Effector memory CD8-positive, alpha-beta T cell (primary cell): ENCODE results near the gene RAB35.

Source experiments
- ATAC-seq: fragments of 150-1000 bp; cut with Tn5 transposase; replicated peaks from 2 replicates; pipeline ENCODE4 v1.10.0; 2021; ENCODE audit warnings: mild to moderate bottlenecking, moderate library complexity
- DNase-seq, 3 experiments: peaks; one replicate each; pipeline ENCODE4 v3.0.0; 2021
- H3K27ac Mint-ChIP-seq, 2 donors: one replicate each; pipeline ENCODE4 v1.8.0; 2022; ENCODE audit warnings: mild to moderate bottlenecking in 2 of 2, mixed read lengths in 2 of 2, moderate library complexity in 2 of 2
- H3K27me3 Mint-ChIP-seq, 2 donors: one replicate each; pipeline ENCODE4 v1.8.0; 2022; ENCODE audit warnings: mixed read lengths in 2 of 2
- H3K36me3 Mint-ChIP-seq: one replicate; pipeline ENCODE4 v1.8.0; 2022; ENCODE audit warnings: mild to moderate bottlenecking, moderate library complexity, mixed read lengths; ENCODE audit not compliant: insufficient read depth
- H3K4me1 Mint-ChIP-seq, 2 donors: one replicate each; pipeline ENCODE4 v1.8.0; 2022; ENCODE audit warnings: low read depth in 2 of 2, mixed read lengths in 2 of 2
- H3K4me3 Mint-ChIP-seq, 2 donors: one replicate each; pipeline ENCODE4 v1.8.0; 2022; ENCODE audit warnings: mild to moderate bottlenecking in 2 of 2, mixed read lengths in 2 of 2, moderate library complexity in 2 of 2
- H3K9me3 Mint-ChIP-seq, 2 donors: one replicate each; pipeline ENCODE4 v1.8.0; 2022; ENCODE audit warnings: mixed read lengths in 2 of 2

The RAB35 gene

DNA sequence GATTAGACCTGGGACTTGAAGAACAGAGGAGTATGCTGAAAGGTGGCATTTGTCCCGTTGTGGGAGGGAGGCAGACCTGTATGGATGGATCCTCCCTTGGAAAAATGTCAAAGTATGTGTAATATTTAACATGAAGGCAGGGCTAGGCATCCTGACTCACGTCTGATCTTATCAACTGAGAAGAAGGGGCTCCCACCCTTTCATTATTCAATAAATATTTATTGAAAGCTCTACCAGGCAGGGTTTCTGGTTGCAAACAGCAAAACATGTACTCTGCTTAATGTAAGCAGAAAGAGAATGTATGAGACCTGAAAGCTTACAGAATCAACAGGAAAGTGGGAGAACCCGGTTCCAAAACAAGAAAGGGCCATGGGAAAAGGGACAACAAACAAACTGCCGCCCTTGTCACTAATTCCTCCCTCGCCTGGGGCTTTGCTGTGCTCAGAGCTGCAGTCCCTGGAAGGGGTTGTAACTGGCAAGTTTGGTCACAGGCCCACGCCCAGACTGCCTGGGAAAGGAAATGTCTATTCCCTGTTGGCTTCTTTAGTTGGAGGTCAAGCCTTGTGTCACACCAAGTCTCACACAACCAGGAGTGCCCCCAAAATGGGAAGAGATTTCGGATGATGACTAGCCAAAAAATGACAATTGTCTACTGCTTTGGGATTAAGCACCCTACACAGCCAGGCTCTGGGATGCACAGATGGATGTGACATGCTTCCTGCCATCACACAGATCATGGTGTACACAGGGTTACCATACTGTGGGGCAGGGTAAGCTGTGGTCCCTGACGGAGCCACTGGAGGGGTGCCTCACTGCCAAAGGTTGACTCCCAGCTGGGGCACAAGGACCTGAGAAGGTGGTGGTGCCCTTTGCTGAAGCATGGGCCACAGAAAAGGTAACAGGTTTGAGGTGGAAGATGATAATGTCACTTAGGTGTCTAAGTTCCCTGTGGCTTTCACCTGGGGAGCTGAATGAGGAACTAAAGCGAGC, 36.8 kb downstream of the RAB35 start:
- H3K4me1 Mint-ChIP-seq, result peaks cover under 1 to 5% of the 10 kb centered on the region in 2 donors
- DNase-seq (no peak), ATAC-seq (no peak)
- H3K27me3 Mint-ChIP-seq, result no peaks in the 10 kb centered on the region
- peak overlapping the region; percentile 44 to 76 for H3K27ac Mint-ChIP-seq
- no peak overlapping the region for H3K4me3 Mint-ChIP-seq
- peaks cover 33% of the 10 kb centered on the region for H3K36me3 Mint-ChIP-seq
- no peaks in the 10 kb centered on the region for H3K9me3 Mint-ChIP-seq

DNA sequence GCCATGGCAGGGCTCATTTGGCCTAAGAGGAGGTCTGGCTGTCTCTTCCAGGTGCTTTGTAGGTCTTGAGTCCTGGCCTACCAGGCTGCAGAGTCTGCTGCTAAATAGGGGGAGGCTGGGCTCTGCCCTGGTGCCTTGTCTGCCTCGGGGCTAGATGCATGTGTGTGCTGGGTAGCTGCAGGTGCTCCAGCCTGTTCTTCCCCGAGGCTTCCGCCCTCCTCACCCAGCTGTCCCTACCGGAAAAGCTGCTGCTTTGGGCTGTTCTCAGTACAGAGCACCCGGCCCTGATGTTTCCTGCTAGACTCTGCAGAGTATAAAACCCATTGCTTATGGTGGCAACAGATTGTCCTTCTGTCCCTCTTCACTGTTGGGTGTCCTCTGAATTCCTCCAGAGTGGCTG, 37.7 kb downstream of the RAB35 start:
- no peak for ATAC-seq
- Mint-ChIP-seq H3K36me3 (peaks cover 28% of the 10 kb centered on the region), H3K27ac (peak overlapping the region; percentile 42 to 76)

DNA sequence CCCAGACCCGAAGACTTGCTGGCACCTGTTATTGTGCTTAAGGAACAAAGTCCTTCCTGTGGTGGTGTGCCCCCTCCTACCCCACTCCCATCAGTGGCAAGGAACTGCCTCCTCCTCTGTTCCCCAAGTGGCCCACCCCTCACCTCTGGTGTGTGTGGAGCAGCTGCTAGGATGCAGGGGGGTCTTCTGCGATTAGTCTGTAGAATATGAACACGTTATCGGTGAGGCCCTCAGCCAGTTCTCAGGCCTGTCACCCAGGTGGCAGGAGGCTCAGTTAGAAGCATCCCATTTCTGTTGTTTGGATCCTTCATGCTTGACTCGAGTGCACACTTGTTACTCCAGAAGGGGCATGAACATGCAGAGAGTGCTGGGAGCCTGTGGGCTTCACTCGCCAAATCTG, 39.3 kb downstream of the RAB35 start:
- peaks cover 28% of the 10 kb centered on the region for H3K36me3 Mint-ChIP-seq
- H3K27ac Mint-ChIP-seq, result no peak overlapping the region

More for the DNA sequence above, 37.7 kb downstream of the RAB35 start:
- DNase-seq, result no peak
- H3K9me3 Mint-ChIP-seq, result no peaks in the 10 kb centered on the region
- no peaks in the 10 kb centered on the region for H3K27me3 Mint-ChIP-seq
- no peak overlapping the region for H3K4me3 Mint-ChIP-seq
- peaks cover 0 to 5% of the 10 kb centered on the region in 2 donors for H3K4me1 Mint-ChIP-seq

DNA sequence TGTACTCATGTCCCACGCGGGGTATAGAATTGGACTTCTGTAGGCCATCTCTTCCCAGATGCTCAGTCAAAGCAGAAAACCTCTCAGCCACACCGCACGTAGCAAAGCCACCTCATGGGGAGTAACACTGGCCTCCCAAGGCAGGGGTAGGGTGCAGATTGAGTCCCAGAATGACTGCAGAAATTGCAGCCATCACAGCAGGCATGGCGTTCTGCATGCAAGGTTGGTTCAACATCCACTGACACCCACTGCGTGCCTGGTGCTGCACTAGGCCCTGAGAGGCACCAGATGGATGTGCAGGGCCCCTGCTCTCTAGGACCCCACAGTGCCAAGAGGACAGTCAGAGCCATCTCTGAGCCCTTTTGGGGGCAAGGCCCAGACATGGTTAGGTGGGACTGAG, 39.9 kb downstream of the RAB35 start:
- Mint-ChIP-seq H3K27ac (peak overlapping the region in 1 of 2 donors; percentile 51), H3K4me3 (no peak overlapping the region), H3K27me3 (no peaks in the 10 kb centered on the region), H3K4me1 (peaks cover 0 to 5% of the 10 kb centered on the region in 2 donors), H3K36me3 (peaks cover 28% of the 10 kb centered on the region), H3K9me3 (no peaks in the 10 kb centered on the region)
- DNase-seq, result no peak
- no peak for ATAC-seq

More for the DNA sequence above, 39.3 kb downstream of the RAB35 start:
- Mint-ChIP-seq H3K4me1 (peaks cover 0 to 5% of the 10 kb centered on the region in 2 donors), H3K9me3 (no peaks in the 10 kb centered on the region), H3K4me3 (no peak overlapping the region), H3K27me3 (no peaks in the 10 kb centered on the region)
- DNase-seq (no peak), ATAC-seq (no peak)

DNA sequence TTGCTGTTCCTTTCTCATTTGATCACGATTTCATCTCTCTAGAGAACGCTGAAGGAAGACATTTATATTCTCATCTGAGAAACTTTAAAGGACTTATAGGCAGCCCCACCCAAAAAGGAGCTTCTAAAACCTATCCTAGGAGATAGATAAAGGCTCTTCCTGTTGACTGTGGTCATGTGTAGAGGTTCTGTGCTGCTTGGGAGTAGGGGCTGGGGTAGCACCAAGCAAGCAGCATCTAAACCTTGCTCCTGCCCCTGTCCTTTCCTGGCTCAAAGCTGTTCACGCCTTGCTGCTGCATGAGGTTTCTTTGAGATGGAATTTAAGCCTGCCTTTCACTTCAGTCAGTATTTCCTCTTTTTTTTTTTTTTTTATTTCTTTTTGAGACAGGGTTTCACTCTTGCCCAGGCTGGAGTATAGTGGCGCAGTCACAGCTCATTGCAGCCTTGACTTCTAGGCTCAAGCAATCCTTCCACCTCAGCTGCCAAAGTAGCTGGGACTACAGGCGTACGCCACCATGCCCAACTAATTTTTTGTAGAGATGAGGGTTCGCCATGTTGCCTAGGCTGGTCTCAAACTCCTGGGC, 41.4 kb downstream of the RAB35 start:
- Mint-ChIP-seq H3K36me3 (peaks cover 27% of the 10 kb centered on the region), H3K9me3 (no peaks in the 10 kb centered on the region), H3K27me3 (no peaks in the 10 kb centered on the region), H3K4me1 (peaks cover 0 to 5% of the 10 kb centered on the region in 2 donors), H3K27ac (peak overlapping the region in 1 of 2 donors; percentile 53), H3K4me3 (no peak overlapping the region)
- ATAC-seq, result no peak
- DNase-seq, result no peak

DNA sequence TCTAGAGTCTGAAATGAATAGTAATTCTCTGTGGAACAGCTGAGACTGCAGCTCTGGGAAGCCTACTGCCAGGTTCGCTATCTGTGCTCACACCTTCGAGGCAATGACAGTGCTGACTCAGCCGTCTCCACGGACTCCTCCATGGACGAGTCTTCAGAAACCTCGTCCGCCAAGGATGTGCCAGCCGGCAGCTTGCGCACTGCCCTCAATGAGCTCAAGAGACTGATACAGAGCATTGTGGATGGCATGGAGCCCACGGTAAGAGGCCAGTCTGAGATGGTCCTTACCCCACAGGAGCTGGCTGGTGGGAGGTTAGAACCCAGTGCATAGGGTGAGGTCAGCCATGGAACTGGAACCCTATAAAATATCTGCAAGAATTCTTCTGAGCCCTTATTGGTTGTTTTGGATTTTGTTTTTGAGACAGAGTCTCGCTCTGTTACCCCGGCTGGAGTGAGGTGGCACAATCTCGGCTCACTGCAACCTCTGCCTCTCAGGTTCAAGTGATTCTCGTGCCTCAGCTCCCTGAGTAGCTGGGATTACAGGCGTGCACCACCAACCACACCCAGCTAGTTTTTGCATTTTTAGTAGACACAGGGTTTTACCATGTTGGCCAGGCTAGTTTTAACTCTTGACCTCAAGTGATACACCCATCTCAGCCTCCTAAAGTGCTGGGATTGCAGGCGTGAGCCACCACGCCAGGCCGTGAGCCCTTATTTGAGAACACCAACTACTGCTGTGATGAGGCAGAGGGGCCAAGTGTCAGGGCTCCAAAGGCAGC, 43.9 kb downstream of the RAB35 start:
- Mint-ChIP-seq H3K36me3 (peaks cover 24% of the 10 kb centered on the region), H3K4me1 (peaks cover 0 to 5% of the 10 kb centered on the region in 2 donors), H3K27me3 (no peaks in the 10 kb centered on the region), H3K27ac (no peak overlapping the region), H3K9me3 (no peaks in the 10 kb centered on the region), H3K4me3 (no peak overlapping the region)
- ATAC-seq (no peak), DNase-seq (no peak)

DNA sequence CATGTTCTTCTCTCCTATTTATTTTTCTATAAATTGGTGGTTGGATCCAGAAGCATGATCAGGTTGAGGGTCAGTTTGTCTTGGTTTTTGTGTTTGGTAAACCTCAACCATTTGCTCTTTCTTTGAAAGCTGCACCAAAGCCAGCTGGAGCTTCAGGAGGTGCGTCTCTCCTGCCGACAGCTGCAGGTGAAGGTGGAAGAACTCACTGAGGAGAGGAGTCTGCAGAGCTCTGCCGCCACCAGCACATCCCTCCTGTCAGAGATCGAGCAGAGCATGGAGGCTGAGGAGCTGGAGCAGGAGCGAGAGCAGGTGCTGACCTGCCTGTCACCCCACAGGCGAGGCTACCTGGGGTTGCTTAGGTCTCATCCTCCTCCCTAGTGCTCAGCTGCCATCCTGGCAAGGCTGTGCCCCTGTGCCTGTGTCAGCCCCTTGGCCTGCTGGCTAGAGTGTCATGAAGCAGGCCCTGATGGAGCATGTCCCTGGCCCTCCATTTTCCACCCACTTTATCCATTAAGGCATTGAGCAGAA, 45.0 kb downstream of the RAB35 start:
- ATAC-seq, result no peak
- peak overlapping the region; percentile 32 to 77 for H3K27ac Mint-ChIP-seq
- no peaks in the 10 kb centered on the region for H3K27me3 Mint-ChIP-seq
- peaks cover 0 to 6% of the 10 kb centered on the region in 2 donors for H3K4me1 Mint-ChIP-seq
- no peak for DNase-seq
- H3K36me3 Mint-ChIP-seq, result peaks cover 24% of the 10 kb centered on the region
- H3K9me3 Mint-ChIP-seq, result no peaks in the 10 kb centered on the region
- H3K4me3 Mint-ChIP-seq, result no peak overlapping the region

DNA sequence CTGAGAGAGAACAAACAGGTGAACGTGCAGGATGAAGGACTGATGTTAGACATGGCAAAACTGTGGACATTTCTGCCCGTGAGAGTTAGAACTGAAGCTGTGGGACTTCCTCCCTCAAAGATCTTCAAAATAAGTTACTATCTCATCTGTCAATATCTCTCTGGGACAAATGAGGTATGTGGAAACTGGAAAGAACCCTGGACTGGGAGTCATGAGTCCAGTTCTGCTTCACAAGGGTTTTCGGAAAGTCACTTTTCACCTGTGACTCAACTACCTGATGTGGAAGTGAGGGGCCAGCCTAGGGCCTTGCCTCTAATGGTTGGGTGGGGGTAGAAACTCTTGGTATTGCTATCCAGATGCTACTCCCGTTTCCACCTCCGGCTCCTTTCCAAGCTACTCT, 47.3 kb downstream of the RAB35 start:
- ATAC-seq (no peak), DNase-seq (no peak)
- peaks cover 0 to 6% of the 10 kb centered on the region in 2 donors for H3K4me1 Mint-ChIP-seq
- H3K36me3 Mint-ChIP-seq, result peaks cover 29% of the 10 kb centered on the region
- peak overlapping the region in 1 of 2 donors; percentile 28 for H3K27ac Mint-ChIP-seq
- no peaks in the 10 kb centered on the region for H3K9me3 Mint-ChIP-seq
- no peak overlapping the region for H3K4me3 Mint-ChIP-seq
- no peaks in the 10 kb centered on the region for H3K27me3 Mint-ChIP-seq

DNA sequence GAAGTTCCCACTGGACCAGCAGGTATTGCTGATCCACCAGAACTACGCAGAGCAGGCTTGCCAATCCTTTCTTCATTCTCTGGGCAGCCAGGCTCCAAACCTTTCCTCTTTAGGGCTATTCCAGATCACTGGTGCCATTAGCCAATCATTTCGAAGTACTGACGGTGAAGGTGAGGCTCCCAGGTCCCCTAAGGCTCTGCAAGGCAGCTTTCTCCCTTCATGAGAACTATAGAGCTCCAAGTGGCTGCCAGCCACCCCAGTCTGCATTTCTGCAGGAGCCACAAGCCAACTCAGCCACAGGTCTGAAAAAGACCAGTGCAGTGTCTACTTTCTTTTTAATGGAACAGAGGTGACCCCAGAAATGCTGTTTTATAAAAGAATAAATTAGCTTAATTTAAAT, 48.7 kb downstream of the RAB35 start:
- peaks cover 23% of the 10 kb centered on the region for H3K36me3 Mint-ChIP-seq
- H3K4me3 Mint-ChIP-seq, result no peak overlapping the region
- DNase-seq (no peak), ATAC-seq (no peak)
- no peaks in the 10 kb centered on the region for H3K9me3 Mint-ChIP-seq
- H3K27ac Mint-ChIP-seq, result peak overlapping the region in 1 of 2 donors; percentile 74
- H3K4me1 Mint-ChIP-seq, result peaks cover 0 to 6% of the 10 kb centered on the region in 2 donors
- H3K27me3 Mint-ChIP-seq, result no peaks in the 10 kb centered on the region

DNA sequence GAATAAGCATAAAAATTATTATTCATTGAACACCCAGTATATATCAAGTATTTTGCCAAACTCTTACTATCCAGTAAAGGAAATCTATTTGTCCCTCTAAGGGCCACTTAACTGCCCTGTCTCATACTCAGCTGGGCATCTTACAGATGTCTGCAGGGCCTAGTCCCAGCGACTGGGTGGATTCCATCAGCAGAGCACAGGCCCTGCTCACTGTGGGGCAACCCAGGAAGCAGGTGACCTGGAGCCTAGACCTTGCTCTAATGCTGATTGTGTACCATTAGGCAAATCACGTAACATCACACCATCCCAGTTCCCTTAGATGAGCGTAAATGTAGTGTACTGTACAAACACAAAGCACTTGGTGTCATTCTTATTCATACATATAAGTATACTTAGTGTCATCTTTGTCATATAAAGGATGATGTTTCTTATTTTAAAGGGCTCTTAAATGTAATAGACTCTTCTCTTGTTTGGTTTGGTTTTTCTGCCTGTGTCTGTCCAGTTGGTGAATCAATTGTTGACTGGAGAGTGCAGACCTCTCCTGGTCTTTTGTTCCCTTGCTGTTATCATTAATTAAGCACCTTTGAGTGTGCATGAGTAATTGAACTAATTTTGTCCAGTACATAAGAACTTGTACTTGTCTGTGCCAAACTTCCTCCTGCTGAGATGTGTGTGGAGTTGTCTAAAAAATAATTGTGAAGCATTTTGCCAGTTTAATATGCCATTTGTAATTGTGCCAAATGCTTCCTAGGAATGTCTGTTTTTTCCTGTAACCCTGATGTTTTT, 49.3 kb downstream of the RAB35 start:
- Mint-ChIP-seq H3K9me3 (no peaks in the 10 kb centered on the region), H3K4me1 (peaks cover 0 to 6% of the 10 kb centered on the region in 2 donors), H3K36me3 (peaks cover 20% of the 10 kb centered on the region), H3K4me3 (no peak overlapping the region), H3K27ac (peak overlapping the region in 1 of 2 donors; percentile 74), H3K27me3 (no peaks in the 10 kb centered on the region)
- ATAC-seq, result no peak
- no peak for DNase-seq

DNA sequence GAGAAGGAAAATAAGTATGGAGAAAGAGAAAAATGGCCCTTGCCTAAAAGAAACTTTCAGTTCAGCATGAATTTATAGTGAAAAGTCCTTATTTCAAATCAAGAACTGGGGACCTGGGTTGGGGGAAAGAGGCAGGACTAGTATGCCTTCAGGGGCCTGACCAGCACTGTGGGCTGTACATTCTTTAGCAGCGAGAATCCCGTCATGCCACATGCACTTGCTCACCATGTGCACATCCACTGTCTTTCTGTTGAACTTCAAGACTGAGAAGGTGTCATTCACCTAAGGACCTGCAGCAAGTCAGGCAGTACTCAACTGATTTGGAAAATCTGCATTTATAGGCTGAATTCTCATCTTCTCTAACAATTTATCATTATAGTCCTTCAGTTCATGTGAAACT, 50.2 kb downstream of the RAB35 start:
- Mint-ChIP-seq H3K4me1 (peaks cover 0 to 6% of the 10 kb centered on the region in 2 donors), H3K27me3 (no peaks in the 10 kb centered on the region), H3K9me3 (no peaks in the 10 kb centered on the region), H3K4me3 (no peak overlapping the region), H3K27ac (no peak overlapping the region), H3K36me3 (peaks cover 15% of the 10 kb centered on the region)
- DNase-seq (no peak), ATAC-seq (no peak)

DNA sequence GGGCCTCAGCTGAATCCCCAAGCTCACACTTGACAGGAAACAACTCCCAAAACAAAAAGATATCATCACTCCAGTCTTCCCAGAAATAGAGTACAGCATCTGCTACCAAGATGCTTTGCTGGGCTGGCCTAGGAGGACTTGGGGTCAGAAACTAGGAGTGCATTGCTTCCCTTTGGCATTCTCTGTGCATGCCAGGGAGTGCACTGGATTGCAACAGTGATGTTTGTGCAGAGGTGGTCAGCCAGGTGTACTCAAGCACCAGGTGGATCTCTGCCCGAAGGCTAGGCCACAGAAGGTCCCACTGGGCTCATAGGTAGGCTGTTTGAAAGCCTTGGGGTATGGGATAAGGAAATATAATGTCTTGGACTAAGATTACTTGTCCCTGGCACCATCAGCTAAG, 51.1 kb downstream of the RAB35 start:
- Mint-ChIP-seq H3K4me3 (no peak overlapping the region), H3K9me3 (no peaks in the 10 kb centered on the region), H3K27ac (peak overlapping the region; percentile 8 to 68), H3K36me3 (peaks cover 12% of the 10 kb centered on the region), H3K27me3 (no peaks in the 10 kb centered on the region), H3K4me1 (peaks cover 0 to 6% of the 10 kb centered on the region in 2 donors)
- ATAC-seq (no peak), DNase-seq (no peak)
